WERI-Rb-1 (cell line): ENCODE data around the gene CYP4Z1.
"Not testable (repeated sequence)": the region's sequence is repeated elsewhere in the genome, so short reads cannot be mapped to it uniquely, and the experiment has no call there.

Experiments
- DNase-seq: peaks from one replicate; pipeline ENCODE4 v3.0.0-alpha.2; 2020
- H3K27ac ChIP-seq: fragments of 250-450 bp; sonication (Bioruptor Pico); 2 replicates; pipeline ENCODE4 v1.5.1; 2020; ENCODE audit warnings: mild to moderate bottlenecking, moderate library complexity
- H3K27me3 ChIP-seq: fragments of 250-450 bp; sonication (Bioruptor Pico); 2 replicates; pipeline ENCODE4 v1.5.1; 2021; ENCODE audit warnings: mild to moderate bottlenecking, low read depth, moderate library complexity; ENCODE audit not compliant: insufficient read depth, severe bottlenecking
- H3K36me3 ChIP-seq: fragments of 250-450 bp; sonication (Bioruptor Pico); 2 replicates; pipeline ENCODE4 v1.5.1; 2020; ENCODE audit warnings: mild to moderate bottlenecking, moderate library complexity
- H3K4me3 ChIP-seq: 2 replicates; pipeline ENCODE4 v1.5.1; 2011; ENCODE audit warnings: low read depth, mild to moderate bottlenecking, control low read depth, low read length
- H3K9me3 ChIP-seq: fragments of 250-450 bp; sonication (Bioruptor Pico); 2 replicates; pipeline ENCODE4 v1.5.1; 2021; ENCODE audit warnings: mild to moderate bottlenecking, moderate library complexity; ENCODE audit not compliant: severe bottlenecking
- CTCF ChIP-seq: IDR thresholded peaks from 2 replicates; pipeline ENCODE4 v1.5.1; 2011; ENCODE audit warnings: low read depth, mild to moderate bottlenecking, control low read depth, inconsistent platforms, low read length

The CYP4Z1 gene

GRCh38 chr1:47128221-47128620 is 61.2 kb downstream of the CYP4Z1 start:
- H3K27me3 ChIP-seq: no peaks in the 10 kb centered on the region
- H3K9me3 ChIP-seq: peaks cover 4% of the 10 kb centered on the region
- DNase-seq: no peak
- no peaks in the 10 kb centered on the region for H3K36me3 ChIP-seq
- H3K27ac ChIP-seq: no peak overlapping the region
- H3K4me3 ChIP-seq: no peak overlapping the region
- no peak for TF ChIP-seq CTCF

DNA sequence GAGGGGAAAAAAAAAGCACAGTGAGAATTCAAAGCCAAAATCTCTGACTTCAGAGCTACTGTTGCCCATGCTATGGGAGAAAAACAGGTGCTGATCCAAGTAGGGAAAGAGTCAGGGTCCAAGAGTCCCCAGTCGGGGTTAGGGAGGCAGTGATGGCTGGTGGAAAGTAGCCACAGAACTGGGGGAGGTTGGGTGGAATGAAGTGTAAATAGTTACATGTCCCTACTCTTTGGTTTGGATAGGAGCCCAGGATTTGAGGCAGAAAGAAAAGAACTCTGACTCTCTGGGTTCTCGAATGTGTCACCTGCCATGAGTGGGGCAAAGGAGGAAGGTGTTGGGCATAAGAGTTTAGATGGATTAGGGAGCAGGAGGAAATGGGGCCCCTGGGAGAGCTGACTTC is 61.8 kb downstream of the CYP4Z1 start:
- not testable (repeated sequence) for H3K27me3 ChIP-seq, H3K36me3 ChIP-seq, H3K4me3 ChIP-seq, H3K9me3 ChIP-seq, DNase-seq, H3K27ac ChIP-seq

DNA sequence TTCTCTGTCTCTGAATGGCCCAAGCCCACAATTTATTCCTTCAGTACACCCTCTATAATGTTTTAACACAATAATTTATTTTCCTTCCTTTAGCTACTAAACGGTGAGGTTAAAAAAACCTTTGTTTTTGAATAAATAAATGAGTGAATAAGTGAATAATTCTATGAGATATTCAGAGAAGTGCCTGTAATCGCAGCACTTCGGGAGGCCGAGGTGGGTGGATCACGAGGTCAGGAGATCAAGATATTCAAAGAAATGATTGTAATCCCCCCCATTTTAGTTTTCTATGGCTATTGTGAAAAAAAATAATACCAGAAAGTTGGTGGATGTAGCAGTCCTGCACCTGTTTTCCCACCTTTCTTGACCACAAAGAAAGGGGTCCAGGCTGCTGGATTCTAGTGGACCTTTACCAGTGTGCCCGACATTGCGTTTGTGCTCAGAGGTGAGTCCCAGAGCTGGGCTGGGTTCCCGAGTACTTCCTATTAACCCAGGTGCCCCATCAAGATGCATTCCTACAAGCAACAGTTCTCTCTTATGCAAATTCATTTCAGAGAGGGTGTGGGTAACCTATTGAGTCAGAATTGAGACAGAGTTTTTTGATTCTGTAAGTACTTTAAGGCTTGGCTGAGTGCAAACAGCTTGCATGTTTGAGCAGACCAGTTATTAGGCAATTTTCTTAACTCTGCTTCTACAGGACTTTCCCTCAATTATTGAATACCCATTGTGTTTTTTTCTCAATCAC is 62.6 kb downstream of the CYP4Z1 start:
- H3K4me3 ChIP-seq, H3K9me3 ChIP-seq, H3K27ac ChIP-seq, H3K36me3 ChIP-seq, H3K27me3 ChIP-seq, DNase-seq: not testable (repeated sequence)

- H3K9me3 ChIP-seq, DNase-seq, H3K27ac ChIP-seq, H3K27me3 ChIP-seq, H3K4me3 ChIP-seq, H3K36me3 ChIP-seq: not testable (repeated sequence)
These were observed 65.6 kb downstream of the CYP4Z1 start for GRCh38 chr1:47132665-47133064.

DNA sequence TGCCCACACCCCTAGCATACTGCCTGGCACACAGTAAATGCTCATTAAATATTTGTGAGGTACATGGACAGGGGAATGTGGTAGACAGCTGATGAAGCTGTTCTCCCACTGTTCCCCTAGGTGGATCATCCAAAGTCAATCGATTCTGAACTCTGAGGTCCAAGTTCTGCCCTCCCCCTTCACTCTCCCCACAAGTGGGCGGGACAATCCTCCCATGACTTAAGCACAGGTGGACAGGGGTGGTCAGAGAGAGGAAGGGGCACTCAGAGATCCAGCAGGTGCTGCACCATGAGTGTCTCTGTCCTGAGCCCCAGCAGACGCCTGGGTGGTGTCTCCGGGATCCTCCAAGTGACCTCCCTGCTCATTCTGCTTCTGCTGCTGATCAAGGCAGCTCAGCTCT is 70.2 kb downstream of the CYP4Z1 start, which contains the start of gene CYP4A22:
Gene CYP4A22 (plus strand): TSS at position 244 of the 400 bp plus-strand sequence. CDS start 45 bp downstream, at position 289.
- DNase-seq: no peak
- no peak for TF ChIP-seq CTCF
- no peaks in the 10 kb centered on the region for H3K36me3 ChIP-seq
- H3K27ac ChIP-seq: no peak within 1 kb of the TSS
- H3K9me3 ChIP-seq: no peaks in the 10 kb centered on the region
- no peaks in the 10 kb centered on the region for H3K27me3 ChIP-seq
- H3K4me3 ChIP-seq: no peak within 1 kb of the TSS

DNA sequence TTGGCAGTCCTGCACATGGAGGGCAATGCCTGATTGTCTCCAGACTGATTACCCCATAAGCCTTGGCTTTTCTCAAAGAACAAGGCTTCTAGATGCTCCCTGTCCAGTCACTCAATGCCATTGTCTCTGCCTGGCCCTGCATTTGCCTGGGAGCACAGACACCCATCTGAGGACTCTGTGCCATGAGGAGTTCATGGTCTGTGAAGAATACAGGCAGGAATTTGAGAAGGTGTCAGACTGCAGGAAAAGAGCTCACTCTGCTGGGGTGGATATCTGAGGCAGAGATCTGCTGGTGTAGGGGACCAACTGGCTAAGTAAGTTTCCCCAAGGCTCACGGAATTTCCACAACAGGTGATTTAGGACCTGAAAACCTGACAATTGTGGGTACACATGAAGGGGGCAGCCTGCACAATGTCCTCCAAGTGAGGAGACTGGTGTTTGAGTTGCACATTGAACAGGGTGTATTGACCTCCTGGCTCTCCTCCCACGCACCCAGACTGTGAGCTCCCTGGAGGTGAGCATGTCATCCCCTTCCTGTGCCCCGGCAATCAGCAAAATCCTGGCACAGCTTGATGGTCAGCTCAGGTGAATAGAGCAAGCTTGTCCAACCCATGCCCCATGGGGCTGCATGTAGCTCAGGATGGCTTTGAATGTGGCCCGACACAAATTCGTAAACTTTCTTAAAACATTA is 71.0 kb downstream of the CYP4Z1 start:
- H3K27ac ChIP-seq: no peak overlapping the region
- H3K9me3 ChIP-seq: no peaks in the 10 kb centered on the region

GRCh38 chr1:47140358-47140757 is 73.3 kb downstream of the CYP4Z1 start:
- H3K9me3 ChIP-seq, H3K36me3 ChIP-seq, H3K27me3 ChIP-seq, H3K4me3 ChIP-seq, H3K27ac ChIP-seq, DNase-seq: not testable (repeated sequence)

More for the DNA sequence above, 71.0 kb downstream of the CYP4Z1 start:
- Histone ChIP-seq H3K4me3 (no peak overlapping the region), H3K36me3 (no peaks in the 10 kb centered on the region), H3K27me3 (no peaks in the 10 kb centered on the region)
- no peak for DNase-seq
- no peak for TF ChIP-seq CTCF
